ENCODE results near the gene FAF1. TPM values are rescaled to one million over a fixed set of nuclear protein-coding genes. Genes with fewer than 3 reads are reported as not detected.

Gene FAF1
- total and polyA plus RNA-seq, 8 donors, result 47.4 to 58.3 (median 53.2) TPM

DNA sequence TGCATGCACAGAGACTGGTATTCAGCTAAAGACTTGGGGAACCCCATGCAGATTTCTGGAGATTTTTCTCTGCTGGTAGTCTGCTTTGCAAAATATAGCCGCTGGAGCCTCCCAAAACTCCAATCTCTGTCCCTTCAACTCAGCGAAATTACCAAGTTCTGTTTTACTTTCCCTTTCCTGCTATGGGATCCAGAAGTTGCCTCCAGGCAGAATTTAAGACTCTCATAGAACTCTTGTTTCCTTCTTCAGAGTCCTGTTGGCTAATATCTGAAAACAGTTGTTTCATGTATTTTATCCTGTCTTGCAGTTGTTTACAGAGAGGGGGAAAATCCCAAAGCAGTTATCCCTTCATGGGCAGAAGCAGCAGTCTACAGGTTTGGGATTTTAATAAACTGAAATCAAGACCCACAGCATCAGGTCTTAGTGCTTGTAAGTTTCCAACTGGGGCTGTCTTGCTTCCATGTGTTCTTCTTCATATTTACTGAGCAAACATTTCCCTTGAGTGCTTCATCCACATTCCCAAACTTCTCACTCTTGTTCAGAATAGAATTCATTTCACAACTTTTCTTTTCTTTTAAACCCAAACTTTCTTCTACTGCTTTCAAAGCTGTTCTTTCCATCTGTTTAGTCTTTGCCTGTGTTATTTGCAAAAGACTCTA lies 315.5 kb downstream of the FAF1 start:
- ATAC-seq (peak; percentile 82), DNase-seq (no peak)
- Histone ChIP-seq H3K4me1 (peaks cover 0 to 7% of the 10 kb centered on the region in 2 donors), H3K27me3 (no peaks in the 10 kb centered on the region), H3K36me3 (no peaks in the 10 kb centered on the region), H3K4me3 (no peak overlapping the region), H3K27ac (peak overlapping the region; percentile 69 to 70), H3K9me3 (no peaks in the 10 kb centered on the region)
- intact Hi-C loops (cut with DNase I), result no loop called here
- TF ChIP-seq, protein P1, sequence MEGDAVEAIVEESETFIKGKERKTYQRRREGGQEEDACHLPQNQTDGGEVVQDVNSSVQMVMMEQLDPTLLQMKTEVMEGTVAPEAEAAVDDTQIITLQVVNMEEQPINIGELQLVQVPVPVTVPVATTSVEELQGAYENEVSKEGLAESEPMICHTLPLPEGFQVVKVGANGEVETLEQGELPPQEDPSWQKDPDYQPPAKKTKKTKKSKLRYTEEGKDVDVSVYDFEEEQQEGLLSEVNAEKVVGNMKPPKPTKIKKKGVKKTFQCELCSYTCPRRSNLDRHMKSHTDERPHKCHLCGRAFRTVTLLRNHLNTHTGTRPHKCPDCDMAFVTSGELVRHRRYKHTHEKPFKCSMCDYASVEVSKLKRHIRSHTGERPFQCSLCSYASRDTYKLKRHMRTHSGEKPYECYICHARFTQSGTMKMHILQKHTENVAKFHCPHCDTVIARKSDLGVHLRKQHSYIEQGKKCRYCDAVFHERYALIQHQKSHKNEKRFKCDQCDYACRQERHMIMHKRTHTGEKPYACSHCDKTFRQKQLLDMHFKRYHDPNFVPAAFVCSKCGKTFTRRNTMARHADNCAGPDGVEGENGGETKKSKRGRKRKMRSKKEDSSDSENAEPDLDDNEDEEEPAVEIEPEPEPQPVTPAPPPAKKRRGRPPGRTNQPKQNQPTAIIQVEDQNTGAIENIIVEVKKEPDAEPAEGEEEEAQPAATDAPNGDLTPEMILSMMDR (IDR thresholded peaks at IDR 0.05), result no peak

DNA sequence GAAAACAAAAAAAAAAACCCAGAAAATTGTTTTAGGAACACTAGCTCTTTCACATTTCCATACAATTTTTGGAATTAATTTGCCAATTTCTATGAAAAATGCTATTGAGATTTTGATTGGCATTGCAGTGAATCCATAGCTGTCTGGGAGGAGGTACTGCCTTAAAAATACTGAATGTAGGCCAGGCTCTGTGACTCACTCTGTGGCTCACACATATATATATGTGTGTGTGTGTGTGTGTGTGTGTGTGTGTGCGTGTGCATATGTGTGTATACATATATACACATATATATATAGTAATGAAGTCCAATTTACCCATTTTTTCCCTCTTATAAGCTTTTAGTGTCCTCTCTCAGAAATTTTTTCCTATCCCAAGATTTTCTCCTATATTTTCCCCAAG lies 322.6 kb downstream of the FAF1 start:
- ATAC-seq, result no peak
- Histone ChIP-seq H3K27ac (no peak overlapping the region), H3K27me3 (no peaks in the 10 kb centered on the region), H3K4me1 (no peaks in the 10 kb centered on the region), H3K9me3 (no peaks in the 10 kb centered on the region), H3K36me3 (no peaks in the 10 kb centered on the region), H3K4me3 (no peak overlapping the region)
- no peak for DNase-seq
- TF ChIP-seq, protein P1 (IDR thresholded peaks at IDR 0.05), result no peak
- intact Hi-C loops (cut with DNase I), result no loop called here

DNA sequence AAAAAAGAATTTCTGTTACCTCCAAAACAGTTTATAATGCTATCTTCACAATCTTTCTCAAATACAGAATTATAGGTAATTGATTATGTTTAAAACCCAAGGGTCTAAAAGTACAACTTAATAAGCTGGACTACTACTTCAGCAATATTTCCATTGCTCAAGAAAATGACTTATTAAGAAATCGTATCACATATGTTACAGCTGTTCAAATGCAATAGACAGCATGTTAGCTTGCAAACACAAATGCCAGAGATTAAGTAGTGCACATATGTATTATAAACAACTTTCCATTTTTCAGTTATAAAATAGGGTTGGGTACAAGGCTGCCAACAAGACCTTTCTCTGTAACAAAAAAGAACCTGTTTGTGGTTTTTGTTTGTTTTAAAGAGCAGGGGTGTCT lies 325.8 kb downstream of the FAF1 start:
- DNase-seq (peak in 2 of 4 donors; percentile 28 to 32), ATAC-seq (no peak)
- Histone ChIP-seq H3K36me3 (no peaks in the 10 kb centered on the region), H3K27me3 (no peaks in the 10 kb centered on the region), H3K27ac (no peak overlapping the region), H3K9me3 (no peaks in the 10 kb centered on the region), H3K4me3 (no peak overlapping the region), H3K4me1 (no peaks in the 10 kb centered on the region)
- TF ChIP-seq, protein P1 (IDR thresholded peaks at IDR 0.05), result no peak
- intact Hi-C loops (cut with DNase I), result no loop called here

DNA sequence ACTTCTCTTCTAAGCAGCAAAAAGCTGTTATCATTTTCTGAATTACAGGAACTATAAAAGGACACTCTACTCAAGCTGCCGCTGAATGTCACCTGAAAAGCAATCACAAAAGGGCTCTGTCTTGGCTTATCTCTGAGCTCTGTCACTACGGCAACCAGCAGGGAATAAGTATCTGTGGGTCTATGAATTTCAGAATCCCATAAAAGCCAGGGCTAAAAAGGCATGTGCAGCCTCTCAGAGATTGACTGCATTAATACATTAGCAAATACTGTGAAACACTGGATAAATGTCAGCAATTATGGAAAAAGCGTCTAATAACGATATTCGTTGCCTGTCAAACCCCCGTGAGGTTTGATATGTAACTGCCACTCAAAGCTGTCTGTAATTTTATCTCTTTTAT lies 326.6 kb downstream of the FAF1 start:
- H3K27ac ChIP-seq, result no peak overlapping the region
- no peaks in the 10 kb centered on the region for H3K36me3 ChIP-seq
- H3K9me3 ChIP-seq, result no peaks in the 10 kb centered on the region
- H3K4me1 ChIP-seq, result no peaks in the 10 kb centered on the region
- no peak overlapping the region for H3K4me3 ChIP-seq
- TF ChIP-seq, protein P1 (IDR thresholded peaks at IDR 0.05), result no peak
- intact Hi-C loops (cut with DNase I), result no loop called here
- no peaks in the 10 kb centered on the region for H3K27me3 ChIP-seq
- ATAC-seq (no peak), DNase-seq (no peak)

DNA sequence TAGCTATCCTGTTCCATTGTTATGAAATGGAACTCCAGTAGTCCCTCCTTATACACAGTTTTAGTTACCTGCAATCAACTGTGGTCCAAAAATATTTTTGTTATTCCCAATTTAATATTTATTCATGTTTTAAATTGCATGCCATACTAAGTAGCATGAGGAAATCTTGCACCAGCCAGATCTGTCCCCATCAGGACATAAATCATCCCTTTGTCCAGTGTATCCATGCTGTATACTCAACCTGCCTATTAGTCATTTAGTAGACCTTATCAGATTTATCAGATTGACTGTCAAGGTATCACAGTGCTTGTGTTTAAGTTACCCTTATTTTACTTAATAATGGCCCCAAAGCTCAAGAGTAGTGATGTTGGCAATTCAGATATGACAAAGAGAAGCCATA lies 328.9 kb downstream of the FAF1 start:
- Histone ChIP-seq H3K9me3 (no peaks in the 10 kb centered on the region), H3K4me1 (no peaks in the 10 kb centered on the region), H3K4me3 (no peak overlapping the region), H3K27me3 (no peaks in the 10 kb centered on the region), H3K36me3 (no peaks in the 10 kb centered on the region), H3K27ac (no peak overlapping the region)
- ATAC-seq (no peak), DNase-seq (no peak)
- TF ChIP-seq, protein P1 (IDR thresholded peaks at IDR 0.05), result no peak
- intact Hi-C loops (cut with DNase I), result no loop called here
